ENCODE results near the gene LRP5. TPM values are rescaled to one million over a fixed set of nuclear protein-coding genes. Genes with fewer than 3 reads are reported as not detected.

The LRP5 gene
- total RNA-seq, 1 donor from 2014 or later: 42.5 TPM

GRCh38 chr11:68351450-68352275 lies 39.3 kb downstream of the LRP5 start:
- H3K9me3 ChIP-seq: no peaks in the 10 kb centered on the region
- no peaks in the 10 kb centered on the region for H3K36me3 ChIP-seq
- no peaks in the 10 kb centered on the region for H3K27me3 ChIP-seq
- intact Hi-C loops (cut with DNase I): no loop called here
- no peak for TF ChIP-seq CTCF (IDR thresholded peaks at IDR 0.05)
- TF ChIP-seq POLR2A (IDR thresholded peaks at IDR 0.05): no peak
- no peak for TF ChIP-seq POLR2AphosphoS5 (IDR thresholded peaks at IDR 0.05; ENCODE audit: insufficient read depth in 1 of 2, low read depth in 1 of 2)
- DNase-seq (ENCODE audit: extremely low spot score in 2 of 2): no peak
- H3K4me3 ChIP-seq: no peak overlapping the region
- H3K4me1 ChIP-seq: peaks cover 46% of the 10 kb centered on the region
- H3K27ac ChIP-seq: no peak overlapping the region

GRCh38 chr11:68352591-68352990 lies 40.2 kb downstream of the LRP5 start:
- TF ChIP-seq POLR2A (IDR thresholded peaks at IDR 0.05): no peak
- no peak for TF ChIP-seq CTCF (IDR thresholded peaks at IDR 0.05)
- TF ChIP-seq POLR2AphosphoS5 (IDR thresholded peaks at IDR 0.05; ENCODE audit: insufficient read depth in 1 of 2, low read depth in 1 of 2): no peak
- Histone ChIP-seq H3K4me3 (no peak overlapping the region), H3K36me3 (no peaks in the 10 kb centered on the region), H3K4me1 (peaks cover 36% of the 10 kb centered on the region), H3K27ac (peak overlapping the region; percentile 87), H3K9me3 (no peaks in the 10 kb centered on the region), H3K27me3 (no peaks in the 10 kb centered on the region)
- intact Hi-C loops (cut with DNase I): no loop called here
- DNase-seq (ENCODE audit: extremely low spot score in 2 of 2): no peak

GRCh38 chr11:68353118-68353517 lies 40.7 kb downstream of the LRP5 start:
- Histone ChIP-seq H3K9me3 (no peaks in the 10 kb centered on the region), H3K4me3 (no peak overlapping the region), H3K4me1 (peaks cover 31% of the 10 kb centered on the region), H3K27me3 (no peaks in the 10 kb centered on the region), H3K27ac (peak overlapping the region; percentile 87), H3K36me3 (peaks cover 0 to 4% of the 10 kb centered on the region in 2 donors)
- TF ChIP-seq POLR2AphosphoS5 (IDR thresholded peaks at IDR 0.05; ENCODE audit: insufficient read depth in 1 of 2, low read depth in 1 of 2) (no peak), POLR2A (IDR thresholded peaks at IDR 0.05) (no peak), CTCF (IDR thresholded peaks at IDR 0.05) (no peak)
- intact Hi-C loops (cut with DNase I): no loop called here
- no peak for DNase-seq (ENCODE audit: extremely low spot score in 2 of 2)

GRCh38 chr11:68353669-68354068 lies 41.3 kb downstream of the LRP5 start:
- no peak for DNase-seq (ENCODE audit: extremely low spot score in 2 of 2)
- peak overlapping the region; percentile 87 for H3K27ac ChIP-seq
- no peak for TF ChIP-seq POLR2AphosphoS5 (IDR thresholded peaks at IDR 0.05; ENCODE audit: insufficient read depth in 1 of 2, low read depth in 1 of 2)
- TF ChIP-seq POLR2A (IDR thresholded peaks at IDR 0.05): no peak
- no peak for TF ChIP-seq CTCF (IDR thresholded peaks at IDR 0.05)
- no peak overlapping the region for H3K4me3 ChIP-seq
- no peaks in the 10 kb centered on the region for H3K9me3 ChIP-seq
- peaks cover 29% of the 10 kb centered on the region for H3K4me1 ChIP-seq
- no peaks in the 10 kb centered on the region for H3K27me3 ChIP-seq
- H3K36me3 ChIP-seq: peaks cover 0 to 10% of the 10 kb centered on the region in 2 donors
- intact Hi-C loops (cut with DNase I): no loop called here

All from vagina (tissue), 2 donors.